Osteoblast (primary cell): ENCODE data around the gene LMAN2. TPM values are rescaled to one million over a fixed set of nuclear protein-coding genes. Genes with fewer than 3 reads are reported as not detected.
A peak's percentile ranks its signal among the peaks of the same experiment; 100 is the strongest.

Experiments used
- DNase-seq: peaks from one replicate; pipeline ENCODE4 v3.0.0; 2011; ENCODE audit warnings: low spot score, mixed read lengths; ENCODE audit not compliant: insufficient read length; ENCODE audit errors: missing footprints
- H2AFZ ChIP-seq: 2 replicates; pipeline ENCODE4 v1.6.0; 2011; ENCODE audit warnings: mild to moderate bottlenecking, low read length
- H3K27ac ChIP-seq: 2 replicates; pipeline ENCODE4 v1.5.1; 2011; ENCODE audit warnings: mild to moderate bottlenecking, low read depth, low read length, moderate library complexity
- H3K27me3 ChIP-seq: 2 replicates; pipeline ENCODE4 v1.6.0; 2012; ENCODE audit warnings: mild to moderate bottlenecking, control low read depth, inconsistent platforms, low read length, moderate library complexity; ENCODE audit not compliant: insufficient read depth
- H3K36me3 ChIP-seq: 2 replicates; pipeline ENCODE4 v1.5.1; 2011; ENCODE audit warnings: mild to moderate bottlenecking, low read length, control low read depth, moderate library complexity; ENCODE audit not compliant: insufficient read depth
- H3K4me1 ChIP-seq: 2 replicates; pipeline ENCODE4 v1.5.1; 2011; ENCODE audit warnings: mild to moderate bottlenecking, low read length, control low read depth, moderate library complexity; ENCODE audit not compliant: insufficient read depth
- H3K4me2 ChIP-seq: 2 replicates; pipeline ENCODE4 v1.6.0; 2011; ENCODE audit warnings: mild to moderate bottlenecking, low read length; ENCODE audit not compliant: insufficient read depth
- H3K4me3 ChIP-seq: fragments of 200-600 bp; sonication (generic); 3 replicates; pipeline ENCODE4 v1.5.1; 2012; ENCODE audit warnings: mild to moderate bottlenecking, low read length, inconsistent platforms; ENCODE audit not compliant: insufficient read depth
- H3K79me2 ChIP-seq: 2 replicates; pipeline ENCODE4 v1.6.0; 2012; ENCODE audit warnings: mild to moderate bottlenecking, low read length, control low read depth, inconsistent platforms; ENCODE audit not compliant: insufficient read depth
- H3K9me3 ChIP-seq: 2 replicates; pipeline ENCODE4 v1.5.1; 2011; ENCODE audit warnings: low read depth, low read length, control low read depth
- H4K20me1 ChIP-seq: 2 replicates; pipeline ENCODE4 v1.6.0; 2012; ENCODE audit warnings: mild to moderate bottlenecking, low read length, control low read depth; ENCODE audit not compliant: insufficient read depth
- CTCF ChIP-seq: IDR thresholded peaks from 2 replicates; pipeline ENCODE4 v1.5.1; 2011; ENCODE audit warnings: mild to moderate bottlenecking, low read depth, low read length, moderate library complexity; ENCODE audit errors: extremely low read depth
- total RNA-seq: library from RNA; depleted of rRNA; stranded (reverse); fragments of >200 nt; gene quantifications from 2 replicates; pipeline ENCODE4 v1.2.3, GENCODE V29; 2012

The LMAN2 gene
- total RNA-seq, 1 donor: 356 TPM

- Histone ChIP-seq H3K4me2 (no peak overlapping the region), H3K4me1 (peaks cover 20% of the 10 kb centered on the region), H2AFZ (no peak overlapping the region), H3K79me2 (peaks cover 7% of the 10 kb centered on the region), H3K9me3 (no peaks in the 10 kb centered on the region), H4K20me1 (peaks cover 26% of the 10 kb centered on the region), H3K27ac (no peak overlapping the region), H3K36me3 (no peaks in the 10 kb centered on the region), H3K4me3 (no peak overlapping the region), H3K27me3 (no peaks in the 10 kb centered on the region)
- TF ChIP-seq CTCF: no peak
- no peak for DNase-seq
Observed at GRCh38 chr5:177315411-177315810, 36.1 kb downstream of the LMAN2 start.

GRCh38 chr5:177314376-177315342 is 36.8 kb downstream of the LMAN2 start:
- DNase-seq: peak; percentile 53
- Histone ChIP-seq H4K20me1 (peaks cover 31% of the 10 kb centered on the region), H3K9me3 (no peaks in the 10 kb centered on the region), H3K4me3 (no peak overlapping the region), H3K79me2 (peaks cover 14% of the 10 kb centered on the region), H3K27me3 (no peaks in the 10 kb centered on the region), H3K4me2 (no peak overlapping the region), H3K36me3 (peaks cover under 1% of the 10 kb centered on the region), H2AFZ (no peak overlapping the region), H3K4me1 (peaks cover 26% of the 10 kb centered on the region), H3K27ac (no peak overlapping the region)
- no peak for TF ChIP-seq CTCF

GRCh38 chr5:177313561-177314259 is 37.8 kb downstream of the LMAN2 start:
- H3K79me2 ChIP-seq: peaks cover 19% of the 10 kb centered on the region
- peaks cover 31% of the 10 kb centered on the region for H4K20me1 ChIP-seq
- no peak for TF ChIP-seq CTCF
- H3K36me3 ChIP-seq: peaks cover 8% of the 10 kb centered on the region
- no peak overlapping the region for H3K27ac ChIP-seq
- DNase-seq: peak; percentile 41
- no peaks in the 10 kb centered on the region for H3K27me3 ChIP-seq
- no peak overlapping the region for H3K4me3 ChIP-seq
- H3K4me2 ChIP-seq: no peak overlapping the region
- no peak overlapping the region for H2AFZ ChIP-seq
- no peaks in the 10 kb centered on the region for H3K9me3 ChIP-seq
- peaks cover 29% of the 10 kb centered on the region for H3K4me1 ChIP-seq
